ENCODE results near the gene CPLX4. TPM values are rescaled to one million over a fixed set of nuclear protein-coding genes. Genes with fewer than 3 reads are reported as not detected.
A peak's percentile ranks its signal among the peaks of the same experiment; 100 is the strongest.

Gene CPLX4
- total and polyA plus RNA-seq, 7 experiments from 2014 or later, result not detected

- Mint-ChIP-seq H3K27me3 (no peaks in the 10 kb centered on the region), H3K9me3 (peaks cover 0 to 38% (median 20%) of the 10 kb centered on the region in 11 donors), H3K4me3 (no peak overlapping the region), H3K4me1 (peaks cover 8 to 41% (median 37%) of the 10 kb centered on the region in 7 donors), H3K27ac (no peak overlapping the region), H3K36me3 (peaks cover 48 to 91% (median 80%) of the 10 kb centered on the region in 5 donors)
- DNase-seq, result no peak
- H3K36me3 ChIP-seq (ENCODE audit: control insufficient read depth in 2 of 3, insufficient read depth in 3 of 3, low read length in 3 of 3), result peaks cover 9 to 79% (median 35%) of the 10 kb centered on the region in 3 experiments
- no peak overlapping the region for H3K4me3 ChIP-seq (ENCODE audit: low read length)
- peaks cover 0 to 10% (median 0%) of the 10 kb centered on the region in 3 experiments for H3K9me3 ChIP-seq (ENCODE audit: control insufficient read depth in 2 of 3, low read length in 3 of 3)
- no peak for ATAC-seq
- intact Hi-C loops (cut with micrococcal nuclease), result no loop called here
- ChIA-PET CTCF (interaction anchor here (0.6 to 0.7 kb wide), 2 partner anchors 9 to 28 kb away, joined by 3 read pairs; no protein-coding TSS in a partner anchor), POLR2A (no interaction called here)
- no peaks in the 10 kb centered on the region for H3K27me3 ChIP-seq (ENCODE audit: control insufficient read depth in 2 of 2, insufficient read depth in 2 of 2, low read length in 2 of 2)
- H3K4me1 ChIP-seq (ENCODE audit: control insufficient read depth in 2 of 2, insufficient read depth in 2 of 2, low read length in 2 of 2), result no peaks in the 10 kb centered on the region
- H3K27ac ChIP-seq (ENCODE audit: low read depth, low read length), result no peak overlapping the region
These were observed 25.5 kb upstream of the CPLX4 start for GRCh38 chr18:59343926-59344325.

- Mint-ChIP-seq H3K27ac (peak overlapping the region in 2 of 9 donors; percentile 9 to 32), H3K36me3 (peaks cover 58 to 96% (median 88%) of the 10 kb centered on the region in 5 donors), H3K27me3 (no peaks in the 10 kb centered on the region), H3K4me1 (peaks cover 8 to 41% (median 37%) of the 10 kb centered on the region in 7 donors), H3K9me3 (peaks cover 0 to 38% (median 20%) of the 10 kb centered on the region in 11 donors), H3K4me3 (peak overlapping the region in 1 of 10 donors; percentile 41)
- H3K4me3 ChIP-seq (ENCODE audit: low read length), result no peak overlapping the region
- no peak overlapping the region for H3K27ac ChIP-seq (ENCODE audit: low read depth, low read length)
- ATAC-seq (no peak), DNase-seq (no peak)
- CTCF ChIA-PET, result no interaction called here
- intact Hi-C loops (cut with micrococcal nuclease), result loop anchor here in 1 of 2 donors (1.0 kb wide), 2 partner anchors 11 to 17 kb away; no protein-coding TSS in a partner anchor
- peaks cover 20 to 75% (median 20%) of the 10 kb centered on the region in 3 experiments for H3K36me3 ChIP-seq (ENCODE audit: control insufficient read depth in 2 of 3, insufficient read depth in 3 of 3, low read length in 3 of 3)
- H3K4me1 ChIP-seq (ENCODE audit: control insufficient read depth in 2 of 2, insufficient read depth in 2 of 2, low read length in 2 of 2), result no peaks in the 10 kb centered on the region
- H3K27me3 ChIP-seq (ENCODE audit: control insufficient read depth in 2 of 2, insufficient read depth in 2 of 2, low read length in 2 of 2), result no peaks in the 10 kb centered on the region
- POLR2A ChIA-PET, result no interaction called here
- peaks cover 0 to 10% (median 0%) of the 10 kb centered on the region in 3 experiments for H3K9me3 ChIP-seq (ENCODE audit: control insufficient read depth in 2 of 3, low read length in 3 of 3)
These were observed 22.4 kb upstream of the CPLX4 start for GRCh38 chr18:59340817-59341216.

GRCh38 chr18:59340312-59340711, 21.9 kb upstream of the CPLX4 start:
- H3K4me1 ChIP-seq (ENCODE audit: control insufficient read depth in 2 of 2, insufficient read depth in 2 of 2, low read length in 2 of 2), result no peaks in the 10 kb centered on the region
- no peaks in the 10 kb centered on the region for H3K27me3 ChIP-seq (ENCODE audit: control insufficient read depth in 2 of 2, insufficient read depth in 2 of 2, low read length in 2 of 2)
- Mint-ChIP-seq H3K4me1 (peaks cover 8 to 45% (median 37%) of the 10 kb centered on the region in 7 donors), H3K4me3 (no peak overlapping the region), H3K36me3 (peaks cover 53 to 96% (median 87%) of the 10 kb centered on the region in 5 donors), H3K27me3 (no peaks in the 10 kb centered on the region), H3K9me3 (peaks cover 0 to 38% (median 20%) of the 10 kb centered on the region in 11 donors), H3K27ac (no peak overlapping the region)
- H3K27ac ChIP-seq (ENCODE audit: low read depth, low read length), result no peak overlapping the region
- peaks cover 15 to 73% (median 20%) of the 10 kb centered on the region in 3 experiments for H3K36me3 ChIP-seq (ENCODE audit: control insufficient read depth in 2 of 3, insufficient read depth in 3 of 3, low read length in 3 of 3)
- no peak overlapping the region for H3K4me3 ChIP-seq (ENCODE audit: low read length)
- CTCF ChIA-PET, result no interaction called here
- ATAC-seq (no peak), DNase-seq (no peak)
- POLR2A ChIA-PET, result no interaction called here
- intact Hi-C loops (cut with micrococcal nuclease), result loop anchor here in 1 of 2 donors (1.0 kb wide), 1 partner anchor 10 kb away; no protein-coding TSS in a partner anchor
- peaks cover 0 to 10% (median 0%) of the 10 kb centered on the region in 3 experiments for H3K9me3 ChIP-seq (ENCODE audit: control insufficient read depth in 2 of 3, low read length in 3 of 3)

GRCh38 chr18:59332986-59333385, 14.5 kb upstream of the CPLX4 start:
- no peaks in the 10 kb centered on the region for H3K9me3 Mint-ChIP-seq
- no peaks in the 10 kb centered on the region for H3K27me3 Mint-ChIP-seq
- ChIA-PET POLR2A (no interaction called here), CTCF (no interaction called here)
- intact Hi-C loops (cut with micrococcal nuclease), result no loop called here
- no peaks in the 10 kb centered on the region for H3K27me3 ChIP-seq (ENCODE audit: control insufficient read depth in 2 of 2, insufficient read depth in 2 of 2, low read length in 2 of 2)
- H3K27ac Mint-ChIP-seq, result no peak overlapping the region
- no peak overlapping the region for H3K4me3 Mint-ChIP-seq
- ATAC-seq (no peak), DNase-seq (no peak)
- no peak overlapping the region for H3K27ac ChIP-seq (ENCODE audit: low read depth, low read length)
- no peaks in the 10 kb centered on the region for H3K9me3 ChIP-seq (ENCODE audit: control insufficient read depth in 2 of 3, low read length in 3 of 3)
- peaks cover 11 to 62% (median 51%) of the 10 kb centered on the region in 5 donors for H3K36me3 Mint-ChIP-seq
- H3K4me1 ChIP-seq (ENCODE audit: control insufficient read depth in 2 of 2, insufficient read depth in 2 of 2, low read length in 2 of 2), result no peaks in the 10 kb centered on the region
- no peak overlapping the region for H3K4me3 ChIP-seq (ENCODE audit: low read length)
- peaks cover 7 to 63% (median 17%) of the 10 kb centered on the region in 3 experiments for H3K36me3 ChIP-seq (ENCODE audit: control insufficient read depth in 2 of 3, insufficient read depth in 3 of 3, low read length in 3 of 3)
- peaks cover 0 to 12% (median 0%) of the 10 kb centered on the region in 7 donors for H3K4me1 Mint-ChIP-seq

GRCh38 chr18:59328683-59329082, 10.2 kb upstream of the CPLX4 start:
- H3K27me3 Mint-ChIP-seq, result no peaks in the 10 kb centered on the region
- ChIA-PET CTCF (no interaction called here), POLR2A (no interaction called here)
- H3K4me3 Mint-ChIP-seq, result no peak overlapping the region
- peaks cover 6 to 51% (median 43%) of the 10 kb centered on the region in 5 donors for H3K36me3 Mint-ChIP-seq
- Histone ChIP-seq H3K4me3 (ENCODE audit: low read length) (no peak overlapping the region), H3K9me3 (ENCODE audit: control insufficient read depth in 2 of 3, low read length in 3 of 3) (no peaks in the 10 kb centered on the region), H3K4me1 (ENCODE audit: control insufficient read depth in 2 of 2, insufficient read depth in 2 of 2, low read length in 2 of 2) (no peaks in the 10 kb centered on the region), H3K27me3 (ENCODE audit: control insufficient read depth in 2 of 2, insufficient read depth in 2 of 2, low read length in 2 of 2) (no peaks in the 10 kb centered on the region), H3K27ac (ENCODE audit: low read depth, low read length) (no peak overlapping the region), H3K36me3 (ENCODE audit: control insufficient read depth in 2 of 3, insufficient read depth in 3 of 3, low read length in 3 of 3) (peaks cover 0 to 34% (median 17%) of the 10 kb centered on the region in 3 experiments)
- H3K27ac Mint-ChIP-seq, result no peak overlapping the region
- ATAC-seq (no peak), DNase-seq (no peak)
- intact Hi-C loops (cut with micrococcal nuclease), result no loop called here
- peaks cover 0 to 4% (median 0%) of the 10 kb centered on the region in 11 donors for H3K9me3 Mint-ChIP-seq
- peaks cover 0 to 6% (median 0%) of the 10 kb centered on the region in 7 donors for H3K4me1 Mint-ChIP-seq

GRCh38 chr18:59325965-59326364, 7.5 kb upstream of the CPLX4 start:
- intact Hi-C loops (cut with micrococcal nuclease), result no loop called here
- CTCF ChIA-PET, result interaction anchor here (0.5 to 1.3 kb wide), 2 partner anchors 8 to 35 kb away, joined by 3 read pairs; no protein-coding TSS in a partner anchor
- no peak for DNase-seq
- peaks cover 0 to 4% (median 0%) of the 10 kb centered on the region in 11 donors for H3K9me3 Mint-ChIP-seq
- POLR2A ChIA-PET, result no interaction called here
- no peak overlapping the region for H3K27ac ChIP-seq (ENCODE audit: low read depth, low read length)
- peaks cover 0 to 14% (median 7%) of the 10 kb centered on the region in 3 experiments for H3K36me3 ChIP-seq (ENCODE audit: control insufficient read depth in 2 of 3, insufficient read depth in 3 of 3, low read length in 3 of 3)
- no peaks in the 10 kb centered on the region for H3K4me1 Mint-ChIP-seq
- no peaks in the 10 kb centered on the region for H3K9me3 ChIP-seq (ENCODE audit: control insufficient read depth in 2 of 3, low read length in 3 of 3)
- ATAC-seq, result no peak
- H3K4me1 ChIP-seq (ENCODE audit: control insufficient read depth in 2 of 2, insufficient read depth in 2 of 2, low read length in 2 of 2), result no peaks in the 10 kb centered on the region
- H3K27me3 ChIP-seq (ENCODE audit: control insufficient read depth in 2 of 2, insufficient read depth in 2 of 2, low read length in 2 of 2), result no peaks in the 10 kb centered on the region
- H3K36me3 Mint-ChIP-seq, result peaks cover 0 to 40% (median 32%) of the 10 kb centered on the region in 5 donors
- H3K4me3 ChIP-seq (ENCODE audit: low read length), result no peak overlapping the region
- H3K27me3 Mint-ChIP-seq, result peaks cover 0 to 4% (median 2%) of the 10 kb centered on the region in 5 donors
- no peak overlapping the region for H3K27ac Mint-ChIP-seq
- H3K4me3 Mint-ChIP-seq, result no peak overlapping the region

- ChIA-PET POLR2A (no interaction called here), CTCF (no interaction called here)
- intact Hi-C loops (cut with micrococcal nuclease), result no loop called here
- ATAC-seq (no peak), DNase-seq (no peak)
- Mint-ChIP-seq H3K27ac (no peak overlapping the region), H3K4me1 (no peaks in the 10 kb centered on the region), H3K9me3 (peaks cover 0 to 4% (median 0%) of the 10 kb centered on the region in 11 donors), H3K36me3 (peaks cover 0 to 37% (median 28%) of the 10 kb centered on the region in 5 donors), H3K27me3 (peaks cover 5 to 9% (median 9%) of the 10 kb centered on the region in 5 donors), H3K4me3 (peak overlapping the region in 1 of 10 donors; percentile 60)
- no peak overlapping the region for H3K4me3 ChIP-seq (ENCODE audit: low read length)
- H3K27ac ChIP-seq (ENCODE audit: low read depth, low read length), result no peak overlapping the region
- no peaks in the 10 kb centered on the region for H3K4me1 ChIP-seq (ENCODE audit: control insufficient read depth in 2 of 2, insufficient read depth in 2 of 2, low read length in 2 of 2)
- H3K9me3 ChIP-seq (ENCODE audit: control insufficient read depth in 2 of 3, low read length in 3 of 3), result no peaks in the 10 kb centered on the region
- H3K36me3 ChIP-seq (ENCODE audit: control insufficient read depth in 2 of 3, insufficient read depth in 3 of 3, low read length in 3 of 3), result peaks cover 0 to 7% (median 6%) of the 10 kb centered on the region in 3 experiments
- H3K27me3 ChIP-seq (ENCODE audit: control insufficient read depth in 2 of 2, insufficient read depth in 2 of 2, low read length in 2 of 2), result no peaks in the 10 kb centered on the region
These were observed 6.1 kb upstream of the CPLX4 start for GRCh38 chr18:59324623-59324971.

Data from naive thymus-derived CD4-positive, alpha-beta T cell (primary cell).